Spleen (tissue), 7 donors: ENCODE results near the gene PIGQ.

ENCODE experiments used
- POLR2A ChIP-seq, 3 donors: fragments of 450-650 bp; IDR thresholded peaks; one replicate each; pipeline ENCODE4 v1.5.1; 2017; ENCODE audit warnings: antibody characterized with exemption in 3 of 3, mild to moderate bottlenecking in 1 of 3
- POLR2AphosphoS5 ChIP-seq, 3 donors: sonication (generic); formaldehyde crosslinking; IDR thresholded peaks; one replicate each; pipeline ENCODE4 v1.5.1; 2017; ENCODE audit warnings: antibody characterized with exemption in 3 of 3
- TF ChIP-seq, protein P1 (sequence below), 11 experiments: fragments of 200-600 bp in 7 of 11; fragments of 450-650 bp in 4 of 11; sonication (generic) in 4 of 11; IDR thresholded peaks in 8 of 11; conservative IDR thresholded peaks in 3 of 11; 1 replicate in 7 of 11; 2 replicates in 4 of 11; pipeline versions ENCODE4 v1.4.0 to v1.8.0; 2016 to 2021; ENCODE audit warnings: antibody characterized with exemption in 11 of 11, inconsistent platforms in 4 of 11, mild to moderate bottlenecking in 1 of 11
- donor health status: DM: no; HTN: no; CAD: no; lungs with moderate emphysema.
- donor health status: DM: no; HTN: no; CAD: no.
- donor health status: DM: no; HTN: no; CAD: no.

DNA sequence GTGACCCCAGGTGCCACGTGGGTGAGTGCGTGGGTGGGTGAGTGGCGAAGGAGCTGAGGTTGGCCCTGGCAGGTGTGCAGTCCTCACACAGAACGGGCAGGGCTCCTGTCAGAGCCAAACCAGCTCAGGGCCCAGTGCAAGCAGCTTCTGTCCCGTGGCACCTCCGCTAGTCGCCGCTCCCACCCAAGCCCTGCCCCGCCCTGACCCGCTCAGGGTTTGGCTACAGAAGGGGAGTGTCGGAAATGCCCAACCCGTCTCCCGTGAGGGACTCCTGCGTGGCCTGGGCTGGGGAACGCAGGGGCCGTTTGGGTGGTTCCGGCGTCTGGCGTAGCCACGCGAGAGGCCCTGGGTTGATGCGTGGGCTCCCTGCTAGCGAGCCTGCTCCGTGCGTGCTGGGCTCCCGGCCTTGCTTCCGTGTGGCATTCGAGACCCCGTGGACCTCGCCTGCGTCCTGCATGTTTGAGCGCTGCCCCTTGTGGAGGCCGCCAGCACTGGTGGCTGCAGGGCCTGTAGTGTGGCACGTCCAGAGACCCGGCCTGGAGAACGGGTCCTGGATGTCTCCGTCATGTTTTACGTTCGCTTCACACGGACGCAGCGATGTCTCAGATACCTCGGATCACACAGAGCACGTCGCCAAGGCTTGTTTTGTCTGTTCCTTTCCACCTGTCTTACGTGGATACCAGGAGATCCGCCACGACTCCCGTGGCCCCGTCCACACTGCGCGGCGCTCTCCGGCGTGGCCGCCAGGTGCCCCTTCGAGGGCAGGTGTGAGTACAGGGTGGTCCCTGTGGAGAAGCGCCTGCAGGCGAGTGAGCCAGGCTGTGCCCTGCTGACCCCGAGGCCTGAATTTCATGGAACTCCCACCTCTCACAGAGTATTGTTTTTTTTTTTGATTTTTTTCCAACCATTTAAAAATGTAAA lies 32.1 kb upstream of the PIGQ start:
- TF ChIP-seq, protein P1, sequence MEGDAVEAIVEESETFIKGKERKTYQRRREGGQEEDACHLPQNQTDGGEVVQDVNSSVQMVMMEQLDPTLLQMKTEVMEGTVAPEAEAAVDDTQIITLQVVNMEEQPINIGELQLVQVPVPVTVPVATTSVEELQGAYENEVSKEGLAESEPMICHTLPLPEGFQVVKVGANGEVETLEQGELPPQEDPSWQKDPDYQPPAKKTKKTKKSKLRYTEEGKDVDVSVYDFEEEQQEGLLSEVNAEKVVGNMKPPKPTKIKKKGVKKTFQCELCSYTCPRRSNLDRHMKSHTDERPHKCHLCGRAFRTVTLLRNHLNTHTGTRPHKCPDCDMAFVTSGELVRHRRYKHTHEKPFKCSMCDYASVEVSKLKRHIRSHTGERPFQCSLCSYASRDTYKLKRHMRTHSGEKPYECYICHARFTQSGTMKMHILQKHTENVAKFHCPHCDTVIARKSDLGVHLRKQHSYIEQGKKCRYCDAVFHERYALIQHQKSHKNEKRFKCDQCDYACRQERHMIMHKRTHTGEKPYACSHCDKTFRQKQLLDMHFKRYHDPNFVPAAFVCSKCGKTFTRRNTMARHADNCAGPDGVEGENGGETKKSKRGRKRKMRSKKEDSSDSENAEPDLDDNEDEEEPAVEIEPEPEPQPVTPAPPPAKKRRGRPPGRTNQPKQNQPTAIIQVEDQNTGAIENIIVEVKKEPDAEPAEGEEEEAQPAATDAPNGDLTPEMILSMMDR (IDR thresholded peaks at IDR 0.05 in 8 of 11, conservative IDR thresholded peaks at IDR 0.05 in 3 of 11): no peak
- TF ChIP-seq POLR2AphosphoS5 (IDR thresholded peaks at IDR 0.05): no peak
- TF ChIP-seq POLR2A (IDR thresholded peaks at IDR 0.05): no peak
